DMS79 treated with DMSO at 0.1 percent for 48 hours (cell line): Measurements from ENCODE around the gene BUD13.
A peak's percentile ranks its signal among the peaks of the same experiment; 100 is the strongest.
"Not testable (repeated sequence)": the region's sequence is repeated elsewhere in the genome, so short reads cannot be mapped to it uniquely, and the experiment has no call there.

Experiments used
- DNase-seq: peaks from one replicate; lab custom pipeline; 2025; lab: John Stamatoyannopoulos, UW

Gene BUD13

GRCh38 chr11:116792144-116792868, 19.5 kb upstream of the BUD13 start:
- no peak for DNase-seq

DNA sequence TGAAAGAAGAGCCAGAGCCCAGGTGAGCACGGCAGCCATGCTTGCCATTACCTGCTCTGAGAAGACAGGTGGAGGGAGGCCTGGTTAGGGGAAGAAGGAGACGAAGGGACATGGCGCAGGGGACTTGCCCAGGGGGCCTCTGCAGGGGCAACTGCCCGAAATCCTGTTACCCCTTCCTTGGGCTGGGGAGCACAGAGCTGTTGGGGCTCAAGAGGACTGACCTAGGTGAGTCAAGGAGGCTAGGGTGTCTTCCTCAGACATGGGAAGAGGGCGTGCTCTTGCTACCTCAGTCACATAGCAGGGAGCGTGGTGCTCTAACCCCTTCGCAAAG, 19.0 kb upstream of the BUD13 start, which contains the start of gene APOA5:
Gene APOA5 (minus strand): TSS at position 67 of the 331 bp plus-strand sequence. CDS start 19 bp downstream, at position 48.
- no peak for DNase-seq

DNA sequence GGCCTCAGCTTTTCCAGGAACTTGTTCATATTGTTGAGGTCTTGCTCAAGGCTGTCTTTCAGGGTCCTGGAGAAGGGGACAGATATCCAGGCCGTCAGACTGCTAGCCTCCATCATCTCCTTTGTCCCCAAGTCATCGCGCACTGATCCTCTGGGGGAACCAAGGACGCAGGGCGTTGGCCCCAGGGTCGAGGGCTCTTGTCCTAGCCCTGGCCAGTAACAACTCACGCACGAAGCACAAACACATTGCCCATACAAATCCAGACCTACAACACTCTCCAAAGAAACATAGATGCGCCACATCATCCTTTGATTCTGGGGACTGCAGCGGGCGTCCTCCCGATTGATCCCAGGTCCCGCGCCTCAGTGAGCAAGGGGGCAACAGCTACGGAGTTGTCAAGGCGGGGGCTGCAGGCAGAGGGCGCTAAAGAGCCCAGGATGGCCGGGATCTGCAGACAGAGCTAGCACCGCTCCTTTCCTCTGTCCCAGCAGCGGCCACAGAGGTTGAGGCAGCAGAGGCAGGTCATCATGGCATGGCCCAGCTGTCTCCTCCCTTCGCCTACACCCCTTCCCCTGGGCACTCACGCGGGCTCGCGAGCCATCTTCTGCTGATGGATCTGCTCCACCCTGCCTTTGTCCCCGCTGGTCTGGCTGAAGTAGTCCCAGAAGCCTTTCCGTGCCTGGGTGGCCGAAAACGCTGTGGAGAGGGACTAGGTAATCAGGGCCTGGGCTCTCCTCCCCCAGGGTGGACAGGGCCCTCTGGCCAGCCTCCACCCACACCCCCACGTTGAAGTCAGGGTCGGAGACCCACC, 18.4 kb upstream of the BUD13 start:
- DNase-seq = no peak

GRCh38 chr11:116790167-116791001, 17.6 kb upstream of the BUD13 start:
- no peak for DNase-seq

DNA sequence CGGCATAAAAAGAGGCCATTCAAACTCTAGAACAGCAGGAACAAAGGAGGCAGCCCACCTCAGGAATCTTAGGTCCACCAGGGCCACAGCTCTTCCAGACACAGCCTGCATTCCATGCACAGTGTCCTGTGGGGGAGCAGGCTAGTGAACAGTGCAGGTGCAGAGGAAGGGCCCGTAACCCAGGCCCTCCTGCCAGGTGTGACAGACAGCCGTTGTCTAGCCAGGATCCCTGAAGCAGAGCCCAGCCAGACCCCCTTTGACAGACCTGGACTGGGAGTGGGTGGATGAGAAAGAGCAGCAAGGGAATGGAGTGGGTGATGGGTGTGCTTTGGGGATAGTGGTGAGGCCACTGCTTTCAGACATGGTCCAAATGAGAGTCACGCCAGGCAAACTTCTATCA, 16.2 kb upstream of the BUD13 start:
- no peak for DNase-seq

DNA sequence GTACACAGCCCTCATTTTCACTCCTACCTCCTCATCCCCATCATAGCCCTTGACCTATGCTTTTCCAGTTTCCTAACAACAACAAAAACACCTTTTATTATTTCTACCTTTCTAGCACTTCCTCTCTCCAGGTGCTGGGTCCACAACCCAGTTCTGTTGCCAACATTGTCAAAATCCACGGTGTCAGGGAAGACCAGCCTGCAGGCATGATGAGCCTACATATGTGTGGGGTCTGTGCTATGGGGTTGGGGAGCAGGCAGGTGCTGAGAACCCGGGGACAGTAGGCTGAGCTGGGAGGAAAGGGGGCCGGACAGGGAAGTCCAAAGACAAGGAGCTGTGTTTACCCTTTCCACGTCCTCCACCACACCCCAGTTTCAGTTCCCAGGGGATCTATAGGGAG, 15.7 kb upstream of the BUD13 start:
- DNase-seq = no peak

- DNase-seq = peak; percentile 89
These were observed 15.1 kb upstream of the BUD13 start, which contains the start of gene ZPR1 for GRCh38 chr11:116787786-116788486. TSS of gene ZPR1 (minus strand) at chr11:116788023. CDS start at chr11:116787990, 33 bp downstream.

- no peak for DNase-seq
These were observed 14.6 kb upstream of the BUD13 start for GRCh38 chr11:116787436-116787785.

- DNase-seq = no peak
These were observed 14.2 kb upstream of the BUD13 start for GRCh38 chr11:116786966-116787365.

GRCh38 chr11:116786326-116786725, 13.5 kb upstream of the BUD13 start:
- no peak for DNase-seq

DNA sequence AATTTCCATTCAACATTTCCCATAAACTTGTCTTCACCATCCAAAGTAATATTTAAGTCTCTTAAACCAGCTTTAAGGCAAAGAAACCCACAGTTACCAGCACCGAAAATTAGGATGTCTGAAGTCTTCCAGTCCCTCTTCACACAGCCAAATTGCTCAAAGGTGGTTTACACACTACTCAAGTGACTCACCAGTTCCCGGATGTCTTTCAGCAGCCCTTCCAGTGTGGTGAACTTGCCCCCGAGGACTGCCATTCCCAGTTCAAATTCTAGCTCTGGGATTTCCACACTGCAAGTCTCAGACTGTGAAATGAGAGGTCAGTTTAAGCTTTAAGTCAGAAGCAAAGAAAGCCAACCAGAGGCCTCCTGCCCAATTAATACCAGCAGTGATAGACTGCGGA, 9.9 kb upstream of the BUD13 start:
- no peak for DNase-seq

- no peak for DNase-seq
These were observed 5.8 kb upstream of the BUD13 start for GRCh38 chr11:116778556-116778955.

DNA sequence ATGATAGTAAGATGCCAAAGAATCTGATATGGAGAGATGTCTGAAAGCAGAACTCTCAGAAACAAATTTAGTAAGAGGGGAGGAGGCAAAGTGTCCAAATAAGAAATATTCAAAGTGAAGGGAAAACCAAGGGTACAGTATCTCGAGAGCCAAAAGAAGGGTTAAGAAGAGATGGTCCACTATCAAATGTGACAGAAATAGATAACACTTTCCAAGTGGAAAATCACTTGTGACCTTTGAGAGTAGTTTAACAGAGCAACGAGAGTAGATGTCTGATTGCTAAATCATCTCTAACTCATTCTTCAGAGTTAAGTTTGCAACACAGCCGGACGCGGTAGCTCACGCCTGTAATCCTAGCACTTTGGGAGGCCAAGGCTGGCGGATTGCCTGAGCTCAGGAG, 4.3 kb upstream of the BUD13 start:
- no peak for DNase-seq

DNA sequence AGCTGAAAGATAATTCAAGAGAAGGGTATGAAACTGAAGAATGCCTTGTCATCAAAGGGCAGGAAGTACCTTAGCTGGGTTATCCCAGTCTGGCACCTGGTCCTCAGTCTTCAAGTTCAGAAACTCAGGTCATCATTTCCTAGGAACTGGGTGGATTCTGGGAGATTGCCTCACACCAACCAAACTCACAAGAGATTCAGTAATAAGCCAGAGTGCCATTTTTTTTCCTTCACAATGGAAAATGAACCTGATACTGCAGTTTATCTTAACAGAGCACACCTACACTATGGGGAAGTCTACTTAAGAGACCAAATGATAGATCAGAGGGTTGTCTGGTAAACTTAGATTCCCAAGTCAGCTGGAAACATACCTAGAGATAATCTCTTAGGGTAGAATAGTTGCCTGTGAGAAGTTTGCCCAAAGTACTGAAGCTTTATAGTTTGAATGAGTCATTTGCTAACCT, 3.8 kb upstream of the BUD13 start:
- no peak for DNase-seq

DNA sequence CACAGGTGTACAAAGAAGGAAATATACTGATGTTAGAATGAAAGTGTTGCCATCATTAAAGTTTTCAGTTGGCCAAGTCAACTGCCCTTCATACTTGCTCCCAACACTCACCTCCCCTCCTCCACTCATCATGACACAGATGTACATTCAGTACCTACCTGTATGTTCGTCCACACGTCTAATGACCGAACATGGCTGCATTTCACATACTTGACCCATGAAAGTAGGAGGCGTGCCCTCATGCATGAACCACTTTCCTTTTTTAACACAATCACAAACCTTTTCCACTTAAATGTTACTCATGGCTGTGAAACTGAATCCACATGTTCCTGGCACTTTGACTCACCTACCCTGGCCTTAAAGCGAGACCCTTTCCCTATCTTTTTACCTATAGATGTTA, 3.2 kb upstream of the BUD13 start:
- DNase-seq = no peak

GRCh38 chr11:116774661-116775060, 1.9 kb upstream of the BUD13 start:
- no peak for DNase-seq

GRCh38 chr11:116773203-116774097, 663 bp upstream of the BUD13 start:
- peak; percentile 92 for DNase-seq

DNA sequence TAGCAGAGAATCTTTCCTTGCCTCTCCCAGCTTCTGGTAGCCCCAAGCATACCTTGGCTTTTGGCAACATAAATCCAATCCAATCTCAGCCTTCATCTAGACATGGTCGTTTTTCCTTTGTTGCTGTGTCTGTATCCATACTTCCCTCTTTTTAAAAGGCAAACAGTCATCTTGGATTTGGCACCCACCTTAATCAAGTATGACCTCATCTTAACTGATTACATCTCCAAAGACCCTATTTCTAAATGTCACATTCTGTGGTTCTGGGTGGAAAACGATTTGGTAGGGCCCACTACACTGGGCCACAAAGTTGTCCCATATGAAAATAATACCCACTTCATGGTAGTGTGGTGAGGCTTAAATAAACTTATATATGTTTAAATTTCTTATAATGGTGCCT, 852 bp downstream of the BUD13 start:
- peak; percentile 40 for DNase-seq

DNA sequence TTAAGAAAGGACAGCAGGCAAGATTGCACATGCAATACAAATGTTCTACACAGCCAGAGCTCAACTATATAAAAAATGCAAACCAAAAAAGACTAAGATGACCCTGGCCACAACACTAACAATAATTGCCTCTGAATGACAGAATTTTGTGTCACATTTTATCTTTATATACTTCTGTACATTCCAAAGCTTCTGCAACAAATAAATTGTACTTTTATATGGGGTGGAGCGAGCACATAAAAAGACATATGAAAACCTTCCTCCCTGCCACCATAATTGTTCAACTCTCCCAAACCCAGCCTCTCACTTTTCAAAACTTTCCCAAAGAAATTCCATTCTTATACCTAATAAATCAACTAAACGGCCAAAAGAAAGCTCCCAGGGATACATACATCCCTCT, 10.7 kb downstream of the BUD13 start:
- DNase-seq = no peak

DNA sequence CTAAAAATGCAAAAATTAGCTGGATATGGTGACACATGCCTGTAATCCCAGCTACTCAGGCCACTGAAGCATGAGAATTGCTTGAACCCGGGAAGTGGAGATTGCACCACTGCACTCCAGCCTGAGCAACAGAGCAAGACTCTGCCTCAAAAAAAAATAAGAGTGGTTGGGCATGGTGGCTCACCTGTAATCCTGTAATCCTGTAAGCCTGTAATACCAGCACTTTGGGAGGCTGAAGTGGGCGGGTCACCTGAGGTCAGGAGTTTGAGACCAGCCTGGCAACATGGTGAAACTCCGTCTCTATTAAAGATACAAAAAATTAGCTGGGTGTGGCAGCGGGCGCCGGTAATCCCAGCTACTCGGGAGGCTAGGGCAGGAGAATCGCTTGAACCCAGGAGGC, 16.7 kb downstream of the BUD13 start:
- DNase-seq = not testable (repeated sequence)
